Renal cortex interstitium (tissue), 11 donors: ENCODE data around the gene WFDC10A. TPM values are rescaled to one million over a fixed set of nuclear protein-coding genes. Genes with fewer than 3 reads are reported as not detected.
"Not testable (repeated sequence)": the region's sequence is repeated elsewhere in the genome, so short reads cannot be mapped to it uniquely, and the experiment has no call there.

ENCODE experiments used
- DNase-seq, 11 donors: peaks; one replicate each; pipeline ENCODE4 v3.0.0-alpha.2; 2013; ENCODE audit warnings: low read depth in 9 of 11, low spot score in 4 of 11; ENCODE audit errors: extremely low read depth in 1 of 11
- polyA plus RNA-seq, 3 donors: library from polyadenylated mRNA; unstranded; fragments of 120-200 nt; gene quantifications; one replicate each; pipeline ENCODE4 v1.2.1, GENCODE V29; 2013; ENCODE audit not compliant: insufficient read length in 3 of 3

WFDC10A gene
- polyA plus RNA-seq, 3 donors: not detected

DNA sequence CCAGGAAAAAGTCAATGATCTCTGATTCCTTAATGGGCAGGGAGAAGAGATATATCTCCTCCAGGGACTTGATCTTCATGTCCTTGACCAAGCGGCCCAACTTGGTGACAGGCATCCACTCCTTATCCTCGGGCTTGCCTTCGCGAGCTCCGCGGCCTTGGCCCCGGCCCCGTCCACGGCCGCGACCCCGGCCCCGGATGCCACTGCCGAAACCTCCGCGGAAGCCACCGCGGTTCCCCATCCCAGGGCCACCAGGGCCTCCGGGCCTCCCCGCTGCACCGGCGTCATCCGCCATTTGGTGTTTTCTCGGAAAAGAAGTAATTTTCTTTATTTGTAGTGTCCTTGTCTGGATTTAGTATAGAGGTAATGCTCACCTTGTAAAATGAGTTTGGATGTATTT, 11.5 kb downstream of the WFDC10A start:
- not testable (repeated sequence) for DNase-seq

DNA sequence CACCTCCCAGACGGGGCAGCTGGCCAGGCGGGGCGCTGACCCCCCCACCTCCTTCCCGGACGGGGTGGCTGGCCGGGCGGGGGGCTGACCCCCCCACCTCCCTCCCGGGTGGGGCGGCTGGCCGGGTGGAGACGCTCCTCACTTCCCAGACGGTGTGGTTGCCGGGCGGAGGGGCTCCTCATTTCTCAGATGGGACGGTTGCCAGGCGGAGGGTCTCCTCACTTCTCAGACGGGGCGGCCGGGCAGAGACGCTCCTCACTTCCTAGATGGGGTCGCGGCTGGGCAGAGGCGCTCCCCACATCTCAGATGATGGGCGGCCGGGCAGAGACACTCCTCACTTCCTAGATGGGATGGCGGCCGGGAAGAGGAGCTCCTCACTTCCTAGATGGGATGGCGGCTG, 16.3 kb downstream of the WFDC10A start:
- not testable (repeated sequence) for DNase-seq

DNA sequence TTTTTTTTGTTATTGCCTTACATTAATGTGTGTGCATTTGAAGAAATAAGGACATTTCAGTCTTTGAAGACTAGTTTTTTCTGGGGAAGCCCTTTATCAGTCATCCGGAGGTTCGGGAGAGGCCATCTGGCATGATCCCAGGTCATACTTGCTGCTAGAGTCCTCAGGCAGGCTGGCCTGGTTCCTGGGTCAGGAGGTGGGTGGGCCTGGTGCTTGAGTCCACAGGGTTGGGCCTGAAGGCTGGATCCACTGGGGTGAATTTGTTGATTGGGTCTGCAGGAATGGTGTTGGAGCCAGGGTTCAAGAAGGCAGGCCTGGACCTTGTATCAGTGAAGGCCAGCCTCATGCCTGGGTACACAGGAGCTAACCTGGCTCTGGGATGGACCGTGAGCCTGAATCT, 17.3 kb downstream of the WFDC10A start:
- no peak for DNase-seq

DNA sequence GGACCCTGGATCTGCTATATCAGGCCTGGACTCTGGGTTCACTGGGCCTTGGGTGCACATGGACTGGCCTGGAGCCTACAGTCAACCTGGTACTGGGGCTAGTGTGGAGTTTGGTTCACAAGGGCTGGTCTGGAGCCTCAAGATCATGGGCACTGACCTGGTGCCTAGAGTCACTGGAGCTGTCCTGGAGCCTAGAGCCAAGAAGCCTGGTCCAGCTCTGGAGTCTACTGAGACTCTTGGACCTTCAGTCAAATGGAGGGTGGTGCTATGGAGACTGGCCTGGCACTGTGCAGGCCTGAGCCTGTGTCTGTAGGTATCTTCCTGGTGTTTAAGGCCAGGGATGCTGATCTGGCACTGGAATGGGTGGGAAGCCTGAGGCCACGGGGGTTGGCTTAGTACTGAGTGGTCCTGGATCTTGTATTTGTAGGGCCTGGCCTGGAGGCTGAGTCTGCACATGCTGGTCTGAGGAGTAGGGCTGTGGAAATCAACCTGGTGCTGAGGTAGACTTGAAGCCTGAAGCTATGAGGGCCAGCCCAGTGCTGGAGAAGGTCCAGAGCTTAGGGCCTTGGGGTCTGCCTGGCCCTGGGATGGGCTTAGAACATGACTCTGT, 18.0 kb downstream of the WFDC10A start:
- no peak for DNase-seq

DNA sequence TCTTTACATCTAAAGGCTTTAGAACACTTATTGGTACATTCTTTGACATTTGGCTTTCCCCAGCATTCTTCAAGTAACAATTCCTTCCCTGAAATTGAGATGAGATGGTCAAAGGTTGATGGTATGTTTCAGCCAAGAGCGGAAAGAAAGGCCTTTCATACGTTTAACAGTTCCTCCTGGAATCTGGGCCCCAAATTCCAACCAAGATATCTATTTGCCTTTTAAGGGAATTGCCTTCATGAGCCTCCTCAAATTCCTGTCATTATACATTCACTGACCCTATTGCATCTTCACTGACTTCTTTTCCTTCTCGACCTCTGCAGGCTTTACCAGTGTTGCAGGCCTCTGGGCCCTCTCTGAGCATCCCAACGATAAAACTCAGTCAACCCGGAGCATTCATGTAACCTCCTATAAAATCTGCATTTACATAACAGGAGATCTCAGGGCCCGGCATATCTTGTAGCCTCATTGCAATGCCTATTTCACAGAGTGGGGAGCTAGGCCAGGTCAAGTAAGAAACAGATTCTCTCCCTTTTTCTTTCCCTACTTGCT, 19.8 kb downstream of the WFDC10A start:
- no peak for DNase-seq

DNA sequence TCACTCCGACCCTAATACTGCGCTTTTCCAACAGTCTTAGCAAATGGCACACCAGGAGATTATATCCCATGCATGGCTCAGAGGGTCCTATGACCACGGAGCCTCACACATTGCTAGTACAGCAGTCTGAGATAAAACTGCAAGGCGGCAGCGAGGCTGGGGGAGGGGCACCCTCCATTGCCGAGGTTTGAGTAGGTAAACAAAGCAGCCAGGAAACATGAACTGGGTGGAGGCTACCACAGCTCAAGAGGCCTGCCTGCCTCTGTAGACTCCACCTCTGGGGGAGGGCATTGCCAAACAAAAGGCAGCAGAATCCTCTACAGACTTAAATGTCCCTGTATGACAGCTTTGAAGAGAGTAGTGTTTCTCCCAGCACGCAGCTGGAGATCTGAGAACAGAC, 22.2 kb downstream of the WFDC10A start:
- DNase-seq: not testable (repeated sequence)

DNA sequence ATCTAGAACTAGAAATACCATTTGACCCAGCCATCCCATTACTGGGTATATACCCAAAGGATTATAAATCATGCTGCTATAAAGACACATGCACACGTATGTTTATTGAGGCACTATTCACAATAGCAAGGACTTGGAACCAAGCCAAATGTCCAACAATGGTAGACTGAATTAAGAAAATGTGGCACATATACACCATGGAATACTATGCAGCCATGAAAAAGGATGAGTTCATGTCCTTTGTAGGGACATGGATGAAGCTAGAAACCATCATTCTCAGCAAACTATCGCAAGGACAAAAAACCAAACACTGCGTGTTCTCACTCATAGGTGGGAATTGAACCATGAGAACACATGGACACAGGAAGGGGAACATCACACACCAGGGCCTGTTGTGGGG, 27.5 kb downstream of the WFDC10A start:
- not testable (repeated sequence) for DNase-seq

DNA sequence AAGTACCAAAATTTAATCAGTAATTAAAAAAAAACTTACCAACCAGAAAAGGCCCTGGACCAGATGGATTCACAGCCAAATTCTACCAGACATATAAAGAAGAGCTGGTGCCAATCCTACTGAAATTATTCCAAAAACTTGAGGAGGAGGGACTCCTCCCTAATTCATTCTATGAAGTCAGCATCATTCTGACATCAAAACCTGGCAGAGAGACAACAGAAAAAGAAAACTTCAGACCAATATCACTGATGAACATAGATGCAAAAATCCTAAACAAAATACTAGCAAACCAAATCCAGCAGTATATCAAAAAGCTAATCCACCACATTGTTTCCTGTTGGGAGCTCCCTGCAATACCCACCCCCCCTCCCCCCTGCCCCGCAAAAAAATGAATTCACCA, 40.6 kb downstream of the WFDC10A start, which contains the start of gene WFDC11:
WFDC11 (minus strand) TSS at position 101 of the 400 bp plus-strand sequence. CDS start 19,639 bp downstream, outside the sequence.
- DNase-seq: no peak

DNA sequence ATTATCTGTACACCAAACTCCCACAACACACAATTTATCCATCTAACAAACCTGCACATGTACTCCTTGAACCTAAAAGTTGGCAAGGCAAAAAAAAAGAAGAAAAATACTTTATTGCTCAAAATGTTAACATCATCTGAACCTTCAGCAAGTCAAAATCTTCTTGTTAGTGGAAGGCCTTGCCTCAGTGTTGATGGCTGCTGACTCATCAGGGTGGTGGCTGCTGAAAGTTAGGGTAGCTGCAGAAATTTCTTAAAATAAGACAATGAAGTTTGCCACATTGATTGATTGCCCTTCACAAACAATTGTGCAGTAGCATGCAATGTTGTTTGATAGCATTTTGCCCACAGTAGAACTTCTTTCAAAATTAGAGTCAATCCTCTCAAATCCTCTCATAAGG, 43.2 kb downstream of the WFDC10A start:
- no peak for DNase-seq

DNA sequence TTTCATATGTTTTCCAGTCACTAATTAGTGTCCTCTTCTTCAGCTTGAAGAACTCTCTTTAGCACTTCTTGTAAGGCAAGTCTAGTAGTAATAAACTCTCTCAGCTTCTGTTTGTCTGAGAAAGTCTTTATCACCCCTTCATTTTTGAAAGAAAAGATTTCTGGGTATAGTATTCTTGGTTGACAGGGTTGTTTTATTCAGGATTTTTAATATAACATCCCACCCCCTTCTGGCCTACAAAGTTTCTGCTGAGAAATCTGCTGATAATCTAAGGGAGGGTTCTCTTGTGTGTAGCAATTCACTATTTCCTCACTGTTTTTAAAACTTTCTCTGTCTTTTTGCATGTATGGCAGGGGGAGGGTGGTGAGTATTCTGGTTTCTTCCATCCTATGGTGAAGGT, 50.1 kb downstream of the WFDC10A start:
- DNase-seq: no peak

Other genes with a start within 250 kb of the WFDC10A start
- gene DBNDD2, start 221.4 kb upstream of the WFDC10A start, polyA plus RNA-seq: 10 to 100 TPM; 22.2 to 24.7 (median 24.3) TPM
- 10 to 100 TPM; 74.4 to 98.7 (median 91.9) TPM for gene PIGT, start 213.6 kb upstream of the WFDC10A start, polyA plus RNA-seq
- gene WFDC2, start 160.0 kb upstream of the WFDC10A start, polyA plus RNA-seq: 100 to 1,000 TPM; 123 to 249 (median 182) TPM
- gene SPINT3, start 114.1 kb upstream of the WFDC10A start, polyA plus RNA-seq: not detected
- gene WFDC6, start 90.3 kb upstream of the WFDC10A start, polyA plus RNA-seq: under 1 TPM in 1 of 3 donors, not detected in 2; 0.30 TPM
- gene EPPIN, start 82.3 kb upstream of the WFDC10A start, polyA plus RNA-seq: under 1 TPM; 0.16 to 0.39 (median 0.20) TPM
- under 1 TPM in 1 of 3 donors, not detected in 2; 0.36 TPM for gene WFDC8, start 50.5 kb upstream of the WFDC10A start, polyA plus RNA-seq
- not detected for gene WFDC9, start 1.5 kb downstream of the WFDC10A start, polyA plus RNA-seq
- gene WFDC11, start 40.5 kb downstream of the WFDC10A start, polyA plus RNA-seq: not detected
- gene WFDC13, start 72.3 kb downstream of the WFDC10A start, polyA plus RNA-seq: under 1 TPM in 1 of 3 donors, not detected in 2; 0.07 TPM
- gene WFDC10B, start 75.3 kb downstream of the WFDC10A start, polyA plus RNA-seq: not detected
- not detected for gene SPINT4, start 92.6 kb downstream of the WFDC10A start, polyA plus RNA-seq
- gene WFDC3, start 162.1 kb downstream of the WFDC10A start, polyA plus RNA-seq: 1 to 10 TPM in 2 of 3 donors, under 1 TPM in 1; 0.44 to 2.2 (median 1.3) TPM
- 10 to 100 TPM; 34.5 to 40.9 (median 35.8) TPM for gene DNTTIP1, start 162.2 kb downstream of the WFDC10A start, polyA plus RNA-seq
- 10 to 100 TPM; 49.3 to 84.3 (median 74.4) TPM for gene UBE2C, start 182.9 kb downstream of the WFDC10A start, polyA plus RNA-seq
- gene TNNC2, start 197.6 kb downstream of the WFDC10A start, polyA plus RNA-seq: 1 to 10 TPM in 1 of 3 donors, under 1 TPM in 2; 0.50 to 2.5 (median 0.50) TPM
- 10 to 100 TPM; 10.8 to 21.0 (median 14.2) TPM for gene SNX21, start 204.1 kb downstream of the WFDC10A start, polyA plus RNA-seq
- gene ACOT8, start 227.7 kb downstream of the WFDC10A start, polyA plus RNA-seq: 10 to 100 TPM; 19.2 to 31.3 (median 25.3) TPM
- 1 to 10 TPM; 5.1 to 5.5 (median 5.2) TPM for gene ZSWIM3, start 227.9 kb downstream of the WFDC10A start, polyA plus RNA-seq